Body of pancreas (tissue), 4 donors: ENCODE results near the gene DYSF. TPM values are rescaled to one million over a fixed set of nuclear protein-coding genes. Genes with fewer than 3 reads are reported as not detected.

Experiments
- ATAC-seq: fragments of 150-250 bp; one replicate; pipeline ENCODE4 v1.9.1; 2016
- DNase-seq, 4 donors: peaks; one replicate each; pipeline ENCODE4 v3.0.0-alpha.2; 2019
- H3K27ac ChIP-seq, 4 donors: fragments of 200-600 bp; sonication (generic); 1 replicate in 3 of 4; 2 replicates in 1 of 4; pipeline versions ENCODE4 v1.5.1 to v1.6.1; 2016 to 2019; ENCODE audit warnings: mild to moderate bottlenecking in 1 of 4, mixed read lengths in 1 of 4, moderate library complexity in 1 of 4
- H3K27me3 ChIP-seq, 2 donors: fragments of 200-600 bp; sonication (generic); one replicate each; pipeline ENCODE4 v1.6.0; 2016; ENCODE audit warnings: mild to moderate bottlenecking in 1 of 2
- H3K36me3 ChIP-seq, 2 donors: fragments of 200-600 bp; sonication (generic); replicated peaks in 1 of 2; 2 replicates each; pipeline ENCODE4 v1.5.1; 2016; ENCODE audit warnings: low read depth in 2 of 2; ENCODE audit not compliant: insufficient read depth in 1 of 2
- H3K4me1 ChIP-seq: fragments of 200-600 bp; sonication (generic); one replicate; pipeline ENCODE4 v1.6.0; 2016
- H3K4me3 ChIP-seq, 2 donors: fragments of 200-600 bp; sonication (generic); 1 replicate in 1 of 2; 2 replicates in 1 of 2; pipeline ENCODE4 v1.5.1; 2016 to 2019
- H3K9me3 ChIP-seq, 3 donors: fragments of 200-600 bp; sonication (generic); 1 replicate in 2 of 3; 2 replicates in 1 of 3; pipeline ENCODE4 v1.5.1; 2016
- POLR2A ChIP-seq, 3 donors: fragments of 450-650 bp; IDR thresholded peaks; one replicate each; pipeline ENCODE4 v1.6.1; 2016; ENCODE audit warnings: antibody characterized with exemption in 3 of 3, mild to moderate bottlenecking in 2 of 3
- WGBS, 2 donors: methylation state at CpG; one replicate each; pipeline ENCODE4 v1.1.5; 2017; 5-methylcytosine and 5-hydroxymethylcytosine counted together
- intact Hi-C: fragments of 100-400 bp; cut with DNase I; formaldehyde crosslinking; loops from one replicate; pipeline ENCODE4 v1.15.1; 2023
- total RNA-seq, 2 donors: library from RNA; depleted of rRNA; stranded (reverse); fragments of >200 nt; gene quantifications; one replicate each; pipeline ENCODE4 v1.1.0, GENCODE V29; 2016
- TF ChIP-seq, protein P1 (sequence below), 7 experiments: fragments of 450-650 bp in 4 of 7; fragments of 200-600 bp in 3 of 7; sonication (generic) in 3 of 7; IDR thresholded peaks; one replicate each; pipeline ENCODE4 v1.5.1; 2016 to 2019; ENCODE audit warnings: antibody characterized with exemption in 7 of 7

The DYSF gene
- total RNA-seq, 2 donors from 2014 or later = 3.1 to 10.9 TPM

DNA sequence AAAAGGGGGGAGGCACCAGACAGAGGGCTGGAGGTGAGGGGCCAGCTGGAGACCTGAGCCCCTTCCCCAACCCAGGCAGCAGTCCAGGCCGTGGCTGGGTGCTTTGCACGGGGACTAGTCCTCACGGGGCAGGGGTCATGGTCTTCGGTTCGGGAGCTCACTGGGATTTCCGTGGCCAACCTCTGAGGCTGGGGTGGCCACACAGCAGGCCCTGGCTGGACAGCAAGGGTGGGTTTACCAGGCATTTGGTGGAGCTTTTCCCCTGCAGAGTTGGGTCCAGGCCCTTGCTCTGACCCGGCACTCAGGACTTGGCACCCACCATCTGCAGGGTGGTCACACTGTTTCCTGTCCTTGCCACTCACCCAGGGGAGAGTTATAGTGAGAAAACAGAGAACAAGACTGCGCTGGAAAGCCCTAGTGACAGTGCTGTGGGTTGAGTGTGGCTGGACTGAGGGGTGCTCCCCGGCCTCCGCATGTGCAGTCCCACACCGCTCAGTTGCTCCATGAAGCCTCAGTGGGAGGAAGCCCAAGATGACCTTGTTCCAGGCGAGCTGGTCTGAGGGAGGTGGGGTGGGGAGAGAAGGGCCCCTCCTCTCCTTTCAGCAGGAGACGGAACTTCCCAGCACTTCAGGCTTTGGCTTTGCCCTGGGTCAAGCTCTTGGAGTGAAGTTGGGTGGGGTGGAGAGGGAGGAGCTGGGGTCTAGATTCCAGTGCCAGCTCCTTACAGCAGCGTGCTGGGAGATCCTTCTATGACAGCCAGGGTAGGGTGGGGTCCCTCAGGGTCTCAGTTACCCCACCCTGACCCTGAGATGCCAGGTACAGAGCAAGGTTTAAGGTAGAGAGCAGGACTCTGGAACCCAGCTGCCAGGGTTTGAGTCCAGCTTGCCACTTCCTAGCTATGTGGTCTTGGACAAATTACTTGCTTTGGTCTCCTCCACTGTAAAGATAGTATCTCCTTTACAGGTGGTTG lies 219.8 kb downstream of the DYSF start:
- no peak for TF ChIP-seq POLR2A (IDR thresholded peaks at IDR 0.05)
- TF ChIP-seq, protein P1, sequence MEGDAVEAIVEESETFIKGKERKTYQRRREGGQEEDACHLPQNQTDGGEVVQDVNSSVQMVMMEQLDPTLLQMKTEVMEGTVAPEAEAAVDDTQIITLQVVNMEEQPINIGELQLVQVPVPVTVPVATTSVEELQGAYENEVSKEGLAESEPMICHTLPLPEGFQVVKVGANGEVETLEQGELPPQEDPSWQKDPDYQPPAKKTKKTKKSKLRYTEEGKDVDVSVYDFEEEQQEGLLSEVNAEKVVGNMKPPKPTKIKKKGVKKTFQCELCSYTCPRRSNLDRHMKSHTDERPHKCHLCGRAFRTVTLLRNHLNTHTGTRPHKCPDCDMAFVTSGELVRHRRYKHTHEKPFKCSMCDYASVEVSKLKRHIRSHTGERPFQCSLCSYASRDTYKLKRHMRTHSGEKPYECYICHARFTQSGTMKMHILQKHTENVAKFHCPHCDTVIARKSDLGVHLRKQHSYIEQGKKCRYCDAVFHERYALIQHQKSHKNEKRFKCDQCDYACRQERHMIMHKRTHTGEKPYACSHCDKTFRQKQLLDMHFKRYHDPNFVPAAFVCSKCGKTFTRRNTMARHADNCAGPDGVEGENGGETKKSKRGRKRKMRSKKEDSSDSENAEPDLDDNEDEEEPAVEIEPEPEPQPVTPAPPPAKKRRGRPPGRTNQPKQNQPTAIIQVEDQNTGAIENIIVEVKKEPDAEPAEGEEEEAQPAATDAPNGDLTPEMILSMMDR (IDR thresholded peaks at IDR 0.05) = no peak
- Histone ChIP-seq H3K9me3 (no peaks in the 10 kb centered on the region), H3K36me3 (no peaks in the 10 kb centered on the region), H3K4me1 (peaks cover 3% of the 10 kb centered on the region), H3K27ac (no peak overlapping the region), H3K27me3 (no peaks in the 10 kb centered on the region), H3K4me3 (no peak overlapping the region)
- intact Hi-C loops = no loop called here
- DNase-seq (peak in 1 of 4 donors; percentile 9), ATAC-seq (no peak)
- WGBS, 2 donors = 83 to 90% methylated on average over 7 to 14 of the region's 14 CpGs

DNA sequence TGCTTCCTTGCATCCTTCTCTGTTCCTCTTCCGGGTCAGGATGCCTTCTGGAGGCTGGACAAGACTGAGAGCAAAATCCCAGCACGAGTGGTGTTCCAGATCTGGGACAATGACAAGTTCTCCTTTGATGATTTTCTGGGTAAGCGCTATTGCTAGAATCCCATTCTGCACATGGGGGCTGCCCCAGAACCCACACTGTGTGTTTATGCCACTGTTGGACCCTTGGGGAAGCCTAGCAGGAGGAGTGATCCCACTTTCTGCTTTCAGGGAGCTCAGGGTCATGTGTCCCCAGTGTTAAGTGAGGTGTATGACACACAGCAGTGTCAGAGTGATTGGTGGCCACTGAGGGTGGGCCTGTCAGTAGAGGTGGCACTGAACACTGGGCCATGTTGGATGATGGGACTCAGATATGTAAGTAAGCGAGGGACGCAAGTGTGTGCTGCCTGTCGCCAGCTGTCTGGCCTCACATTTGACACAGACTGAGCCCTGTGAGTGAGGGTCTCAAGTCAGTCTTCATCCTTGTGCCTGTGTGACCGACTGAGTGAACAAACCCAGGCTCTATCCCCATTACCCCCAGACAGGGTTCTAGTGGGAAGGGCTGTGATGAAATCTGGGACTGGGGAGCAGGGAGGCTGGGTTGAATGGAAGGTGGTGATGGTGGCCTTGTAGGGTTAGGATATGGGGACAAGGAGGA lies 220.9 kb downstream of the DYSF start:
- H3K4me3 ChIP-seq = no peak overlapping the region
- H3K36me3 ChIP-seq = no peaks in the 10 kb centered on the region
- no peak overlapping the region for H3K27ac ChIP-seq
- no peak for DNase-seq
- peaks cover 3% of the 10 kb centered on the region for H3K4me1 ChIP-seq
- no peaks in the 10 kb centered on the region for H3K9me3 ChIP-seq
- H3K27me3 ChIP-seq = no peaks in the 10 kb centered on the region
- no peak for TF ChIP-seq POLR2A (IDR thresholded peaks at IDR 0.05)
- TF ChIP-seq, protein P1 (IDR thresholded peaks at IDR 0.05) = no peak
- intact Hi-C loops = no loop called here
- WGBS, 2 donors = 81 to 86% methylated on average over 7 of the region's 7 CpGs
- no peak for ATAC-seq

DNA sequence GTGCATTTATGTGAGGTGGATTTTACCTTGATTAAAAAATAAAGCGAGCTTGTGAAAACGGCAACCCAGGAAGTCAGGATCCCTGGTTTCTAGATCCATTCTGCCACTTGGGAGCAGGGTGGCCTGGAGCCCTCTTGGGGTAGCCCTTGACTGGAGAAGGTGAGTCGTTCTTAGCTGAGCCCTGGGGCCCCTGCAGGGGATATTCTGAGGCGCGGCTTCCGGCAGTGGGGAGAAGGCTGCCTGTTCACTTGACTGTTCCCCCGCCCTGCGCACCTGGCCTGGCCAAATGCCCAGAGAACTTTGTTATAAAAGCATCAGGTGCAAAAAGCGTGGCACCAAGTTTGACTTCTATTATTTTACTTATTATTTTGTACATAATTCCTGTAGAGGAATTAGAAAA lies 221.9 kb downstream of the DYSF start:
- H3K9me3 ChIP-seq = no peaks in the 10 kb centered on the region
- H3K27ac ChIP-seq = no peak overlapping the region
- peak; percentile 43 to 76 (median 54) for DNase-seq
- intact Hi-C loops = no loop called here
- 42 to 55% methylated on average over 7 to 9 of the region's 9 CpGs for WGBS, 2 donors
- H3K4me1 ChIP-seq = peaks cover 3% of the 10 kb centered on the region
- TF ChIP-seq, protein P1 (IDR thresholded peaks at IDR 0.05) = no peak
- TF ChIP-seq POLR2A (IDR thresholded peaks at IDR 0.05) = no peak
- H3K36me3 ChIP-seq = no peaks in the 10 kb centered on the region
- H3K4me3 ChIP-seq = no peak overlapping the region
- peak; percentile 30 for ATAC-seq
- no peaks in the 10 kb centered on the region for H3K27me3 ChIP-seq

DNA sequence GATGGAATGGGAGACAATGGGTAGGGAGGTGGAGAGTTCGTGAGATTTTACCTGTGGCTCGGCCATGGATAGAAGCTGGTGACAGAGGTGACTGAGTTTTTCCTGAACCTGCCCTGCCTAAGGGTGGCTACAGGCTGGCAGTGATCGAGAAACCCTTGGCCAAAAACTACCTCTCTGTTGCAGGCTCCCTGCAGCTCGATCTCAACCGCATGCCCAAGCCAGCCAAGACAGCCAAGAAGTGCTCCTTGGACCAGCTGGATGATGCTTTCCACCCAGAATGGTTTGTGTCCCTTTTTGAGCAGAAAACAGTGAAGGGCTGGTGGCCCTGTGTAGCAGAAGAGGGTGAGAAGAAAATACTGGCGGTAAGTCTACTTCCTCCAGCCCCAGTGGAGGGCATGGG lies 225.5 kb downstream of the DYSF start:
- Histone ChIP-seq H3K9me3 (no peaks in the 10 kb centered on the region), H3K27me3 (no peaks in the 10 kb centered on the region), H3K4me3 (no peak overlapping the region), H3K4me1 (peaks cover 3% of the 10 kb centered on the region), H3K27ac (no peak overlapping the region), H3K36me3 (no peaks in the 10 kb centered on the region)
- intact Hi-C loops = no loop called here
- peak in 1 of 4 donors; percentile 2 for DNase-seq
- WGBS, 2 donors = 90% methylated on average over 6 of the region's 6 CpGs
- TF ChIP-seq, protein P1 (IDR thresholded peaks at IDR 0.05) = no peak
- TF ChIP-seq POLR2A (IDR thresholded peaks at IDR 0.05) = no peak
- no peak for ATAC-seq
